Measurements from ENCODE around the gene RANBP9. TPM values are rescaled to one million over a fixed set of nuclear protein-coding genes. Genes with fewer than 3 reads are reported as not detected.

Gene RANBP9
- total and polyA plus RNA-seq, 4 experiments from 2014 or later = 3.4 to 52.9 (median 29.9) TPM

- peaks cover 0 to 1% (median 0%) of the 10 kb centered on the region in 4 donors for H3K4me1 Mint-ChIP-seq
- intact Hi-C loops (cut with micrococcal nuclease) = no loop called here
- Histone ChIP-seq H3K4me1 (ENCODE audit: insufficient read depth, low read length) (no peaks in the 10 kb centered on the region), H3K27me3 (ENCODE audit: insufficient read depth, low read length) (no peaks in the 10 kb centered on the region), H3K9me3 (ENCODE audit: control insufficient read depth in 1 of 2, low read length in 2 of 2) (no peaks in the 10 kb centered on the region), H3K4me3 (ENCODE audit: low read length in 2 of 2) (no peak overlapping the region), H3K36me3 (ENCODE audit: insufficient read depth, low read length) (no peaks in the 10 kb centered on the region), H3K27ac (ENCODE audit: low read depth, low read length) (no peak overlapping the region)
- H3K27ac Mint-ChIP-seq = no peak overlapping the region
- DNase-seq = no peak
- H3K27me3 Mint-ChIP-seq = no peaks in the 10 kb centered on the region
- peaks cover 0 to 3% of the 10 kb centered on the region in 2 donors for H3K36me3 Mint-ChIP-seq
- H3K9me3 Mint-ChIP-seq = peaks cover 0 to 4% (median 0%) of the 10 kb centered on the region in 8 donors
- no peak overlapping the region for H3K4me3 Mint-ChIP-seq
- CTCF ChIA-PET (ENCODE audit: partially characterized antibody) = no interaction called here
- POLR2A ChIA-PET (ENCODE audit: partially characterized antibody) = no interaction called here
Measured at GRCh38 chr6:13741365-13741764, 29.7 kb upstream of the RANBP9 start.

DNA sequence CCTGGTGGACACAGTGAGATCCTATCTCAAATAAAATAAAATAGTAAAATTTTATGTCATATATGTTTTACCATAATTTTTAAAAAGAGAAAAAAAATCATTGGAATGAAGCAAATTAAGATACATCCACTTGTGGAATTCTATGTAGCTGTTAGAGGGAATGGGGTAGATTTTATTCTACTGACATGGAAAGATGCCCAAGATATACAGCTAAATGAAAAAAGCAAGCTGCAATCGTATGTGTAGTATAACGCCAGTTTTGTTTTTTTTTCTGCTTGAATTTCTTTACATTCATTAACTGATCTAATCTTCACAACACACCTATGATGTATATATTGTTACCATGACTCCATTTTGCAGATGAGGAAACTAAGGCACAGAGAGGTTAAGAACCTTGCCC, 23.4 kb upstream of the RANBP9 start:
- Histone ChIP-seq H3K36me3 (ENCODE audit: insufficient read depth, low read length) (no peaks in the 10 kb centered on the region), H3K27me3 (ENCODE audit: insufficient read depth, low read length) (no peaks in the 10 kb centered on the region), H3K9me3 (ENCODE audit: control insufficient read depth in 1 of 2, low read length in 2 of 2) (no peaks in the 10 kb centered on the region), H3K27ac (ENCODE audit: low read depth, low read length) (no peak overlapping the region), H3K4me1 (ENCODE audit: insufficient read depth, low read length) (no peaks in the 10 kb centered on the region), H3K4me3 (ENCODE audit: low read length in 2 of 2) (no peak overlapping the region)
- Mint-ChIP-seq H3K4me1 (peaks cover 0 to 2% (median 0%) of the 10 kb centered on the region in 4 donors), H3K27ac (no peak overlapping the region), H3K27me3 (peaks cover 0 to 2% of the 10 kb centered on the region in 2 donors), H3K9me3 (peaks cover 0 to 1% (median 0%) of the 10 kb centered on the region in 8 donors), H3K36me3 (no peaks in the 10 kb centered on the region), H3K4me3 (no peak overlapping the region)
- ChIA-PET CTCF (ENCODE audit: partially characterized antibody) (no interaction called here), POLR2A (ENCODE audit: partially characterized antibody) (interaction anchor here (0.9 to 1.2 kb wide), 2 partner anchors 8 to 120 kb away, joined by 3 read pairs; partner anchors contain the start of gene NOL7)
- intact Hi-C loops (cut with micrococcal nuclease) = no loop called here
- DNase-seq = no peak

- Histone ChIP-seq H3K27me3 (ENCODE audit: insufficient read depth, low read length) (no peaks in the 10 kb centered on the region), H3K27ac (ENCODE audit: low read depth, low read length) (no peak overlapping the region), H3K9me3 (ENCODE audit: control insufficient read depth in 1 of 2, low read length in 2 of 2) (no peaks in the 10 kb centered on the region), H3K4me1 (ENCODE audit: insufficient read depth, low read length) (no peaks in the 10 kb centered on the region), H3K4me3 (ENCODE audit: low read length in 2 of 2) (no peak overlapping the region), H3K36me3 (ENCODE audit: insufficient read depth, low read length) (no peaks in the 10 kb centered on the region)
- no peak for DNase-seq
- Mint-ChIP-seq H3K4me1 (peaks cover 0 to 2% (median 0%) of the 10 kb centered on the region in 4 donors), H3K27me3 (peaks cover 0 to 2% of the 10 kb centered on the region in 2 donors), H3K27ac (no peak overlapping the region), H3K4me3 (no peak overlapping the region), H3K36me3 (no peaks in the 10 kb centered on the region), H3K9me3 (no peaks in the 10 kb centered on the region)
- CTCF ChIA-PET (ENCODE audit: partially characterized antibody) = interaction anchor here (0.8 to 1.8 kb wide), 3 partner anchors 109 to 159 kb away, joined by 3 to 4 read pairs (median 3); partner anchors contain the start of genes NOL7 and SIRT5
- POLR2A ChIA-PET (ENCODE audit: partially characterized antibody) = interaction anchor here (1.1 kb wide), 1 partner anchor 14 kb away, joined by 6 read pairs; no protein-coding TSS in a partner anchor
- intact Hi-C loops (cut with micrococcal nuclease) = no loop called here
Measured at GRCh38 chr6:13733178-13733887, 21.7 kb upstream of the RANBP9 start.

DNA sequence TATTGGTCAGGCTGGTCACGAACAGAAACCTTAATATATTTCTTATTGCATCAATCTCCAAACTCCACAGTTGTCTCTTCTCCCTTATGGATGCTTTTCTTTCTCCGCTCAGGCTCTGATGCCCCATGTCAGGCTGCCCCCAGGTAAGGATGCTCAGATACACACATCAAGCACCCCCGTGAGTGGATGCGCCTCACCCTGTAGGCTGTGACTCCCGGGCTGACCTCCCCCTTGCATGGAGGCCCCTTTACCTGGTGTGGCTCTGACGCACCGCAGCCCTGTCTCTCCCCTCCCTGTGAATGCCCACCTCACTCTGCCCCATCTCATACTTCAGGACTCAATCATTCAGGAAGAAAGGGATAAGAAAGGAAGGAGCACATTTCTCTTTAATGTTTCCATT, 19.1 kb upstream of the RANBP9 start:
- Histone ChIP-seq H3K27me3 (ENCODE audit: insufficient read depth, low read length) (no peaks in the 10 kb centered on the region), H3K36me3 (ENCODE audit: insufficient read depth, low read length) (no peaks in the 10 kb centered on the region), H3K9me3 (ENCODE audit: control insufficient read depth in 1 of 2, low read length in 2 of 2) (no peaks in the 10 kb centered on the region), H3K4me1 (ENCODE audit: insufficient read depth, low read length) (peaks cover 9% of the 10 kb centered on the region), H3K4me3 (ENCODE audit: low read length in 2 of 2) (no peak overlapping the region), H3K27ac (ENCODE audit: low read depth, low read length) (no peak overlapping the region)
- intact Hi-C loops (cut with micrococcal nuclease) = no loop called here
- H3K36me3 Mint-ChIP-seq = no peaks in the 10 kb centered on the region
- peak overlapping the region in 1 of 8 donors; percentile 46 for H3K4me3 Mint-ChIP-seq
- no peaks in the 10 kb centered on the region for H3K9me3 Mint-ChIP-seq
- H3K4me1 Mint-ChIP-seq = peaks cover 3 to 12% (median 6%) of the 10 kb centered on the region in 4 donors
- ChIA-PET POLR2A (ENCODE audit: partially characterized antibody) (no interaction called here), CTCF (ENCODE audit: partially characterized antibody) (no interaction called here)
- H3K27me3 Mint-ChIP-seq = peaks cover 0 to 2% of the 10 kb centered on the region in 2 donors
- H3K27ac Mint-ChIP-seq = no peak overlapping the region
- no peak for DNase-seq

GRCh38 chr6:13729891-13730290, 18.3 kb upstream of the RANBP9 start:
- DNase-seq = no peak
- no peak overlapping the region for H3K27ac ChIP-seq (ENCODE audit: low read depth, low read length)
- H3K36me3 ChIP-seq (ENCODE audit: insufficient read depth, low read length) = no peaks in the 10 kb centered on the region
- ChIA-PET POLR2A (ENCODE audit: partially characterized antibody) (no interaction called here), CTCF (ENCODE audit: partially characterized antibody) (interaction anchor here (1.4 to 1.8 kb wide), 3 partner anchors 13 to 40 kb away, joined by 3 to 5 read pairs (median 5); no protein-coding TSS in a partner anchor)
- H3K27me3 ChIP-seq (ENCODE audit: insufficient read depth, low read length) = no peaks in the 10 kb centered on the region
- intact Hi-C loops (cut with micrococcal nuclease) = loop anchor here (5.0 kb wide), 1 partner anchor 37 kb away; no protein-coding TSS in a partner anchor
- H3K27me3 Mint-ChIP-seq = peaks cover 0 to 2% of the 10 kb centered on the region in 2 donors
- no peaks in the 10 kb centered on the region for H3K9me3 Mint-ChIP-seq
- H3K4me3 ChIP-seq (ENCODE audit: low read length in 2 of 2) = no peak overlapping the region
- no peaks in the 10 kb centered on the region for H3K36me3 Mint-ChIP-seq
- peak overlapping the region in 1 of 7 donors; percentile 30 for H3K27ac Mint-ChIP-seq
- H3K4me1 Mint-ChIP-seq = peaks cover 11 to 20% (median 13%) of the 10 kb centered on the region in 4 donors
- no peaks in the 10 kb centered on the region for H3K9me3 ChIP-seq (ENCODE audit: control insufficient read depth in 1 of 2, low read length in 2 of 2)
- no peak overlapping the region for H3K4me3 Mint-ChIP-seq
- peaks cover 17% of the 10 kb centered on the region for H3K4me1 ChIP-seq (ENCODE audit: insufficient read depth, low read length)

- Histone ChIP-seq H3K4me1 (ENCODE audit: insufficient read depth, low read length) (peaks cover 42% of the 10 kb centered on the region), H3K36me3 (ENCODE audit: insufficient read depth, low read length) (no peaks in the 10 kb centered on the region), H3K27me3 (ENCODE audit: insufficient read depth, low read length) (no peaks in the 10 kb centered on the region), H3K27ac (ENCODE audit: low read depth, low read length) (peak overlapping the region; percentile 46), H3K4me3 (ENCODE audit: low read length in 2 of 2) (peak overlapping the region in 1 of 2 donors; percentile 0), H3K9me3 (ENCODE audit: control insufficient read depth in 1 of 2, low read length in 2 of 2) (no peaks in the 10 kb centered on the region)
- peak overlapping the region; percentile 68 to 89 (median 82) for H3K4me3 Mint-ChIP-seq
- H3K4me1 Mint-ChIP-seq = peaks cover 25 to 41% (median 30%) of the 10 kb centered on the region in 4 donors
- intact Hi-C loops (cut with micrococcal nuclease) = loop anchor here (1.0 to 5.0 kb wide), 2 partner anchors 13 to 42 kb away; no protein-coding TSS in a partner anchor
- POLR2A ChIA-PET (ENCODE audit: partially characterized antibody) = interaction anchor here (0.8 to 4.1 kb wide), 10 partner anchors 9 to 151 kb away, joined by 3 to 49 read pairs (median 3); partner anchors contain the start of genes MCUR1, NOL7, RANBP9 and SIRT5
- no peaks in the 10 kb centered on the region for H3K27me3 Mint-ChIP-seq
- CTCF ChIA-PET (ENCODE audit: partially characterized antibody) = interaction anchor here (1.1 to 2.2 kb wide), 2 partner anchors 13 to 151 kb away, joined by 3 to 5 read pairs; partner anchors contain the start of genes RANBP9 and SIRT5
- peak; percentile 54 to 79 (median 75) for DNase-seq
- H3K36me3 Mint-ChIP-seq = no peaks in the 10 kb centered on the region
- H3K27ac Mint-ChIP-seq = peak overlapping the region; percentile 86 to 99 (median 96)
- H3K9me3 Mint-ChIP-seq = peaks cover 0 to 2% (median 0%) of the 10 kb centered on the region in 8 donors
Measured at GRCh38 chr6:13725570-13725969, 13.9 kb upstream of the RANBP9 start.

DNA sequence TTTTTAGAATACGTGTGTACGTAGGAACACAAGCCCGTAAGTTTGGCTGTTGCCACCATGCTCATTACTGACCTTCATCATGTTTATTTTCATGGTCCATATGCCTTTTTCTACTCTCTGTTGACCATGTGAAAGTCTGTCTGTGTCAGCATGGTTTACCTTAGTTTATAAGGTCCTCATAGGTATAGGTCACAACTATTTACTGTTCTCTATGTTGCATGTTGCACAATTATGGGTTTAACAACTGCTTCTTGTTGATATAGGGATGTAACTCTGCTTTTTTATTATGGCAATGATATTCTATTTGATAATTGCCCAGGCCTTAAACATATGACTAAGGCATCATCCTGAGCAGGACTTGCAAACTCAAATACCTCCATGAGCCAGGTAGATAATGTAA, 13.4 kb upstream of the RANBP9 start:
- H3K27ac ChIP-seq (ENCODE audit: low read depth, low read length) = peak overlapping the region; percentile 46
- H3K36me3 Mint-ChIP-seq = no peaks in the 10 kb centered on the region
- peaks cover 25 to 41% (median 31%) of the 10 kb centered on the region in 4 donors for H3K4me1 Mint-ChIP-seq
- CTCF ChIA-PET (ENCODE audit: partially characterized antibody) = interaction anchor here (2.2 kb wide), 1 partner anchor 13 kb away, joined by 5 read pairs; the partner anchor contains the start of gene RANBP9
- peak overlapping the region in 1 of 2 donors; percentile 0 for H3K4me3 ChIP-seq (ENCODE audit: low read length in 2 of 2)
- peaks cover 42% of the 10 kb centered on the region for H3K4me1 ChIP-seq (ENCODE audit: insufficient read depth, low read length)
- peak overlapping the region; percentile 86 to 99 (median 96) for H3K27ac Mint-ChIP-seq
- peak overlapping the region in 5 of 8 donors; percentile 19 to 86 (median 81) for H3K4me3 Mint-ChIP-seq
- H3K9me3 ChIP-seq (ENCODE audit: control insufficient read depth in 1 of 2, low read length in 2 of 2) = no peaks in the 10 kb centered on the region
- H3K27me3 Mint-ChIP-seq = no peaks in the 10 kb centered on the region
- no peaks in the 10 kb centered on the region for H3K27me3 ChIP-seq (ENCODE audit: insufficient read depth, low read length)
- DNase-seq = no peak
- POLR2A ChIA-PET (ENCODE audit: partially characterized antibody) = interaction anchor here (0.8 to 4.1 kb wide), 9 partner anchors 8 to 151 kb away, joined by 3 to 49 read pairs (median 4); partner anchors contain the start of genes MCUR1, NOL7, RANBP9 and SIRT5
- H3K9me3 Mint-ChIP-seq = peaks cover 0 to 2% (median 0%) of the 10 kb centered on the region in 8 donors
- no peaks in the 10 kb centered on the region for H3K36me3 ChIP-seq (ENCODE audit: insufficient read depth, low read length)
- intact Hi-C loops (cut with micrococcal nuclease) = loop anchor here (1.0 to 5.0 kb wide), 2 partner anchors 13 to 42 kb away; no protein-coding TSS in a partner anchor
